ENCODE measurements around the gene LRP1B. TPM values are rescaled to one million over a fixed set of nuclear protein-coding genes. Genes with fewer than 3 reads are reported as not detected.

Gene LRP1B
- total RNA-seq, 1 donor from 2014 or later, result 8.8 TPM

DNA sequence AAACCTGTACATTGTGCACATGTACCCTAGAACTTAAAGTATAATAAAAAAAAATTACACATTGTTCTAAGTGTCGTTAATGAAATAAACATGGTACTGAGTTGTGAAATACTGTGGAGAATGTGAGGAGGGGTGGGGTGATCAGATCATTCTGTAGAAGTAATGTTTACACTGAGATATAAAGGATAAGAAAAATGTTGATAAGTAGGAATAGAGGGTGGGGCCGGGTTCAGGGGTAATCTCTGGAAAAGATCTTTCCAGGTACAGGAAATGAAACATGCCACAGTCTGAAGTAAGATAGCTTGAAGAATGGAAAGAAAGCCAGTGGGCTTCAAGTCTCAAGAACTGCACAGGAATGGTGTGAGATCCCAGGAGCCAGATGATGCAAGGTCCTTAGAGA lies 1482.4 kb downstream of the LRP1B start:
- no peak for TF ChIP-seq POLR2AphosphoS5 (IDR thresholded peaks at IDR 0.05; ENCODE audit: insufficient read depth in 1 of 2, low read depth in 1 of 2)
- TF ChIP-seq POLR2A (IDR thresholded peaks at IDR 0.05), result no peak
- no peak for TF ChIP-seq CTCF (IDR thresholded peaks at IDR 0.05)
- no peak overlapping the region for H3K4me3 ChIP-seq
- no peaks in the 10 kb centered on the region for H3K27me3 ChIP-seq
- DNase-seq (ENCODE audit: extremely low spot score in 2 of 2), result no peak
- no peak overlapping the region for H3K27ac ChIP-seq
- no peaks in the 10 kb centered on the region for H3K36me3 ChIP-seq
- intact Hi-C loops (cut with DNase I), result no loop called here
- no peaks in the 10 kb centered on the region for H3K9me3 ChIP-seq
- H3K4me1 ChIP-seq, result no peaks in the 10 kb centered on the region

DNA sequence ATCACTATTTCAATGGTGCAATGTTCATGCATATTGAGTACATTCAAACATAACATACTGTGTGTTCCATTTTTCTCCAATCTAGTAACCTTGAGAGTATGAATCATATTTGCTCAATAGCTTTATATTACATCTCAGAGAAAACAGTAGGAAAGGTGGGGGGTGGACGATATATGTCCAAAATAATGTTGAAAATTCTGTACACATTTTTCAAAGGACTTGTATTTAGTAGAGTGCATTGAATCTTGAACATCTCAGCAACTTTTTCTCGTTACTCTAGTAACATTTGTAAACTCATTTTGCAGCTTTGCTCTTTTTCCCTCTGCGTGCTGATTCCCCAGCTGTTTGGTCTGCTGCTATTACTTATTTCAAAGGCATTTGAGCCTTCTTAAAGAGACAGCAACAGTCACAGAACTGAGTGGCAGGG lies 1487.0 kb downstream of the LRP1B start:
- no peaks in the 10 kb centered on the region for H3K9me3 ChIP-seq
- intact Hi-C loops (cut with DNase I), result no loop called here

DNA sequence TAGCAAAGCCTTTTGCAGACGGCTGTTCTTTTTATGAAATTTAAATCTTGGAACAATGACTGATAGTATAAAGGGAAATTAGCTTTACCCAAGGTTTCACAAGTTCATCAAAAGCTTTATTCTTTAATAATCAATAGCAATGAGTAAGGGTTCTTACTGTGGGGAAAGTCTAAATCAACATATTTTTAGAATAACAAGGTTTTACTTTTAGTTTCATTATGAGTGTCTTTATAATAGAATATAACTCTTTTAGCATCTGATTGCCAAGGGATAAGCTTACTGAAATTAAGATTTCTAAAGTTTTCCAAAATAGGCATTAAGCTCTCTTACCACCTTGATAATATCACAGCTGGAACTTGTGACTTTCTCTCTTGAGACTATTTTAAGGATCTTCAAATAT lies 1489.7 kb downstream of the LRP1B start:
- Histone ChIP-seq H3K27me3 (no peaks in the 10 kb centered on the region), H3K36me3 (no peaks in the 10 kb centered on the region), H3K27ac (no peak overlapping the region), H3K4me1 (no peaks in the 10 kb centered on the region), H3K9me3 (no peaks in the 10 kb centered on the region), H3K4me3 (no peak overlapping the region)
- intact Hi-C loops (cut with DNase I), result no loop called here
- DNase-seq (ENCODE audit: extremely low spot score in 2 of 2), result no peak
- TF ChIP-seq CTCF (IDR thresholded peaks at IDR 0.05) (no peak), POLR2AphosphoS5 (IDR thresholded peaks at IDR 0.05; ENCODE audit: insufficient read depth in 1 of 2, low read depth in 1 of 2) (no peak), POLR2A (IDR thresholded peaks at IDR 0.05) (no peak)

More for the DNA sequence above, 1487.0 kb downstream of the LRP1B start:
- Histone ChIP-seq H3K4me3 (no peak overlapping the region), H3K27ac (no peak overlapping the region), H3K27me3 (no peaks in the 10 kb centered on the region), H3K4me1 (no peaks in the 10 kb centered on the region), H3K36me3 (no peaks in the 10 kb centered on the region)
- TF ChIP-seq POLR2A (IDR thresholded peaks at IDR 0.05) (no peak), CTCF (IDR thresholded peaks at IDR 0.05) (no peak)
- DNase-seq (ENCODE audit: extremely low spot score in 2 of 2), result no peak

GRCh38 chr2:140639628-140640027 lies 1491.2 kb downstream of the LRP1B start:
- no peak overlapping the region for H3K27ac ChIP-seq
- intact Hi-C loops (cut with DNase I), result no loop called here
- DNase-seq (ENCODE audit: extremely low spot score in 2 of 2), result no peak
- H3K36me3 ChIP-seq, result no peaks in the 10 kb centered on the region
- H3K9me3 ChIP-seq, result no peaks in the 10 kb centered on the region
- no peaks in the 10 kb centered on the region for H3K27me3 ChIP-seq
- no peaks in the 10 kb centered on the region for H3K4me1 ChIP-seq
- no peak overlapping the region for H3K4me3 ChIP-seq
- no peak for TF ChIP-seq POLR2AphosphoS5 (IDR thresholded peaks at IDR 0.05; ENCODE audit: insufficient read depth in 1 of 2, low read depth in 1 of 2)

- H3K9me3 ChIP-seq, result no peaks in the 10 kb centered on the region
- no peaks in the 10 kb centered on the region for H3K4me1 ChIP-seq
- no peaks in the 10 kb centered on the region for H3K36me3 ChIP-seq
- no peak overlapping the region for H3K4me3 ChIP-seq
- DNase-seq (ENCODE audit: extremely low spot score in 2 of 2), result no peak
- intact Hi-C loops (cut with DNase I), result no loop called here
- H3K27ac ChIP-seq, result no peak overlapping the region
- no peaks in the 10 kb centered on the region for H3K27me3 ChIP-seq
- TF ChIP-seq CTCF (IDR thresholded peaks at IDR 0.05) (no peak), POLR2AphosphoS5 (IDR thresholded peaks at IDR 0.05; ENCODE audit: insufficient read depth in 1 of 2, low read depth in 1 of 2) (no peak), POLR2A (IDR thresholded peaks at IDR 0.05) (no peak)
Measured at GRCh38 chr2:140630557-140630956, 1500.3 kb downstream of the LRP1B start.

DNA sequence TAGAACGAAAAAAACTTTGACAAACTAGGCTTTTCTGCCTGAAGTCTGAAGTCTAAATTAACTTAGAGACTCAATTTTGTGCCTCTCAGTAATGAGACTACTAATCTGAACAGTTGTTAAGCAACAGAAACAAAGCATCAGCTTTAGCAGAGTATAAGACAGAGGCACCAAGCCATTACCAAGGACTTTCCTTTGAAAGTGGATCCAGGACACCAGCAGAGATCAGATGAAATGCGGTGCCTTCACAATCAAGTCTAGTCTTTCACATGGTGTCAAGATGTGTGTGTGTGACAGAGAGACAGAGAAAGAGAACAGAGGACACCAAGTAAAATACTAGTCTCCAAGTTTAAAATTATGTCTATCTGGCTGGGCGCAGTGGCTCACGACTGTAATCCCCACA lies 1502.9 kb downstream of the LRP1B start:
- Histone ChIP-seq H3K27me3 (no peaks in the 10 kb centered on the region), H3K27ac (no peak overlapping the region), H3K4me1 (no peaks in the 10 kb centered on the region), H3K36me3 (no peaks in the 10 kb centered on the region), H3K9me3 (no peaks in the 10 kb centered on the region), H3K4me3 (no peak overlapping the region)
- TF ChIP-seq CTCF (IDR thresholded peaks at IDR 0.05), result no peak
- no peak for TF ChIP-seq POLR2A (IDR thresholded peaks at IDR 0.05)
- TF ChIP-seq POLR2AphosphoS5 (IDR thresholded peaks at IDR 0.05; ENCODE audit: insufficient read depth in 1 of 2, low read depth in 1 of 2), result no peak
- DNase-seq (ENCODE audit: extremely low spot score in 2 of 2), result no peak
- intact Hi-C loops (cut with DNase I), result no loop called here

Measured in vagina (tissue), 2 donors.